ENCODE results near the gene NCOA6.

DNA sequence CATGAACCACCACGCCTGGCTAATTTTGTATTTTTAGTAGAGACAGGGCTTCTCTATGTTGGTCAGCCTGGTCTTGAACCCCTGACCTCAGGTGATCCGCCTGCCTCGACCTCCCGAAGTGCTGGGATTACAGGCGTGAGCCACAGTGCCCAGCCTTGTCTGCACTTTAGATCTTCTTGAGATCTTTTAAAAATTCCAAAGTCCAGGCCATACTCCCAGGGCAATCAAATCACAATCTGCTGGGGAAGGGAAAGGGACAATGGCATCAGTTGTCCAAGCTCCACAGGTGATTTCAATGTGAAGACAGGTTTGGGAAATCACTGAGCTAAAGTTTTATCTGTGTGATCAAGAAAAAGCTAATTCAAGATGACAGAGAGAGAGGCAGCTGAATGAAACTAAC is 16.9 kb downstream of the NCOA6 start:
- TF ChIP-seq, protein P1, sequence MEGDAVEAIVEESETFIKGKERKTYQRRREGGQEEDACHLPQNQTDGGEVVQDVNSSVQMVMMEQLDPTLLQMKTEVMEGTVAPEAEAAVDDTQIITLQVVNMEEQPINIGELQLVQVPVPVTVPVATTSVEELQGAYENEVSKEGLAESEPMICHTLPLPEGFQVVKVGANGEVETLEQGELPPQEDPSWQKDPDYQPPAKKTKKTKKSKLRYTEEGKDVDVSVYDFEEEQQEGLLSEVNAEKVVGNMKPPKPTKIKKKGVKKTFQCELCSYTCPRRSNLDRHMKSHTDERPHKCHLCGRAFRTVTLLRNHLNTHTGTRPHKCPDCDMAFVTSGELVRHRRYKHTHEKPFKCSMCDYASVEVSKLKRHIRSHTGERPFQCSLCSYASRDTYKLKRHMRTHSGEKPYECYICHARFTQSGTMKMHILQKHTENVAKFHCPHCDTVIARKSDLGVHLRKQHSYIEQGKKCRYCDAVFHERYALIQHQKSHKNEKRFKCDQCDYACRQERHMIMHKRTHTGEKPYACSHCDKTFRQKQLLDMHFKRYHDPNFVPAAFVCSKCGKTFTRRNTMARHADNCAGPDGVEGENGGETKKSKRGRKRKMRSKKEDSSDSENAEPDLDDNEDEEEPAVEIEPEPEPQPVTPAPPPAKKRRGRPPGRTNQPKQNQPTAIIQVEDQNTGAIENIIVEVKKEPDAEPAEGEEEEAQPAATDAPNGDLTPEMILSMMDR (IDR thresholded peaks at IDR 0.05): no peak
- no peak for TF ChIP-seq POLR2A (IDR thresholded peaks at IDR 0.05)

All from uterus (tissue), 2 donors.